HG02678 (cell line): Measurements from ENCODE around the gene RDX.

ENCODE experiments used
- ATAC-seq: cut with Tn5 transposase; IDR thresholded peaks from one replicate; pipeline ENCODE4 v1.9.1; 2021; ENCODE audit warnings: mild to moderate bottlenecking, moderate library complexity; ENCODE audit not compliant: unreplicated experiment

Gene RDX

GRCh38 chr11:110147962-110148709 lies 148.3 kb downstream of the RDX start:
- no peak for ATAC-seq

GRCh38 chr11:110141812-110142211 lies 154.6 kb downstream of the RDX start:
- no peak for ATAC-seq

GRCh38 chr11:110134110-110134509 lies 162.3 kb downstream of the RDX start:
- ATAC-seq: no peak

- ATAC-seq: no peak
These were observed 163.3 kb downstream of the RDX start for GRCh38 chr11:110133160-110133559.

GRCh38 chr11:110131386-110132123 lies 164.9 kb downstream of the RDX start:
- ATAC-seq: no peak

DNA sequence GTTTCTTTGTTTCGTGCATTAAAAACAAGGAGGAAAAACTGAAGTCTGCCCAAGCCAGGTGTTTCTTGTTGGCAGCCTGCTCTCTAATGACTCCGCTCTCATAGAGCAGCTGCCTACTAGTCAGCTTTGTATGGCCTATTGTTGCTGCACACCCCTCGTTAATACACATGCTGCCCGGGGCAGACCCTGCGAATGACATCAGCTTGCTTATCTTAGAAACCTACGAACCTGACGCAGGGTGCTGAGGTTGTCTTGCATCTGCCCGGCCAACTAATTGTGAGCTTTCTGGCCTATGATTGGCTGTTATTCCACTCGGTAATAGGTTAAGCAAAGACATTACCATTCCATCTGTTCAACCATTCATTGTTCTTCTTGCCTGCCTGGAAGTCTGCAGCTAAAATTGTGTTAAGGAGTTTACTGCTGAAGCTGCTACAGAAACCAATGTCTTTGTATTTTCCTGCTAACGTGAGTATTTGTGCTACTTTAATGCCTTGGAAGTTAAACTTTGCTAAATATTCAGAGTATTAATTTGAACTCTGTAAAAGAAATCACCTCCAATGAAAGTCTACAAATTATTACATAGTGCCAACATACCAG lies 165.7 kb downstream of the RDX start:
- ATAC-seq: no peak

- ATAC-seq: no peak
These were observed 168.3 kb downstream of the RDX start for GRCh38 chr11:110128161-110128560.

DNA sequence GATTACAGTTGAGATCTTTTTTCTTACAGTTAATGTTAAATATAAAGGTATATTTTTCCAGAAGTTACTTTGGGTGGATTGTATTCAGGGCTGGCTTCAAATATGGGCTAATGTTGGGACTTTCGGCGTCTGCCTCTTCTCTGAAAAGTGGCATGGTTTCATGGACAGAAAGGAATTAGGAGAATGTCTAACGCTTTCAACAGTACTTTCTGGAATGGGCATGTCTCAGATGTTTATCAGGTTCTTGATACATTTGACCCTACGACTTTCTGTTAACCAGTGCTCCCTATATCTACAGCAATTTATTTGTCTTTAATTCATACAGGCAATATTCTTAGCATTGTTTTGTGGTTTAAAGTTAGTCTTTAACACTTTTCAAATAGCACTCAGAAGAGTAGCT lies 169.5 kb downstream of the RDX start:
- no peak for ATAC-seq

DNA sequence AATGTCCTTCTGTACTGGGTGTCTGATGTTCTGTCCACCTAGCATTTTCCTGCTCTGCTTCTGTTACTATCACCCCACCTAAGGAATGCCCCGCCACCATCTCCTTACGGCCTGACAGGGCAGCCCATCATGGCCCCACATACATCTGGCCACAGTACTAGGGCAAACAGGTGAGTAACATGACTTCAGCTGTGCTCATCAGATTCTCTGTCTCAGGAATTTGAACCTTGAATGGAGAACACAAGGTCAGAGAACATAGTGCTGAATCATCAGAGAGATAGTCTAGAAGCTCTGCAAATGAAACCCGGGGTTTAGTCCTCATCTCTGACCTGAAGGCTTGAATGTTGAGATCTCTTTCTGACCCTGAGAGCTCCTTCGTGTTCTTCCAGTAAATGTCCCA lies 170.8 kb downstream of the RDX start:
- no peak for ATAC-seq
